Fibroblast of skin of right quadriceps (primary cell): ENCODE measurements around the gene MOGAT1.
A peak's percentile ranks its signal among the peaks of the same experiment; 100 is the strongest.

Experiments used
- DNase-seq: peaks from one replicate; pipeline ENCODE4 v3.0.0-alpha.2; 2013

Gene MOGAT1, protein sequence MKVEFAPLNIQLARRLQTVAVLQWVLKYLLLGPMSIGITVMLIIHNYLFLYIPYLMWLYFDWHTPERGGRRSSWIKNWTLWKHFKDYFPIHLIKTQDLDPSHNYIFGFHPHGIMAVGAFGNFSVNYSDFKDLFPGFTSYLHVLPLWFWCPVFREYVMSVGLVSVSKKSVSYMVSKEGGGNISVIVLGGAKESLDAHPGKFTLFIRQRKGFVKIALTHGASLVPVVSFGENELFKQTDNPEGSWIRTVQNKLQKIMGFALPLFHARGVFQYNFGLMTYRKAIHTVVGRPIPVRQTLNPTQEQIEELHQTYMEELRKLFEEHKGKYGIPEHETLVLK

DNA sequence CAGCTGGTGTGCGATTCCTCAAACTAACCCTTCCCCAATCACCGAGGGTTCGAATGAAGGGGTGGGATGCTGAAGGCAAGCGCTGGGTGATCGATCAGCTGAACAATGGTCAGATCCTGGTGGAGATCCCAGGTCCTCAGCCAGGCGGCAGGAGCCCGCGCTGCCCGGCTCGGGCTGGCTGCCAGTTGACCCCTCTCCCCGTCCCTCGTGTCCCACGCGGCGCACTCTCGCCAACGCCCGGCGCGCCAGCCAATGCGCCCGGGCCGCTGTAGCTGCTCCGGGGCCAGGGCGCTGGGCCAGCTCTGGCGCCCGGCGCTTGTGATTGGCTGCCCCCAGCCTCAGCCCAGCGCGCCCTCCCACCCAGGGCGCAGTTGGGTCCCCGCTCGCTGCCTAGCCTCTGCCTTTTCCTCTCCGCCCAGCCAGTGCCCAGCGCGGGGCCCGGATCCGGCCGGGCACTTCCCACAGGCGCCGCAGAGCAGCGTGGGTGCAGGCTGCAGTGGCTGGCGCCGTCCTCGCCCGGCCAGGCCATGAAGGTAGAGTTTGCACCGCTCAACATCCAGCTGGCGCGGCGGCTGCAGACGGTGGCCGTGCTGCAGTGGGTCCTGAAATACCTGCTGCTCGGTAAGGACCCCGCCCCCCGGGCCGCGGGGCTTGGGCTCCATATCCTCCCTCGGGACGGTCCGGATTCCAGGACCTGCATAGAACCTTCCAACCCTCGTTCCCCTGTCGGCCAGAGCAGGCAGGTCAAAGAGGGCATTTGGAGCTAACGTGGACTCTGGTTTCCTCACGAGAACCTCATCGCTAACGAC is at the start of gene MOGAT1:
Gene MOGAT1 (plus strand): TSS at position 400 of the 809 bp plus-strand sequence. CDS start 128 bp downstream, at position 528.
- no peak for DNase-seq

DNA sequence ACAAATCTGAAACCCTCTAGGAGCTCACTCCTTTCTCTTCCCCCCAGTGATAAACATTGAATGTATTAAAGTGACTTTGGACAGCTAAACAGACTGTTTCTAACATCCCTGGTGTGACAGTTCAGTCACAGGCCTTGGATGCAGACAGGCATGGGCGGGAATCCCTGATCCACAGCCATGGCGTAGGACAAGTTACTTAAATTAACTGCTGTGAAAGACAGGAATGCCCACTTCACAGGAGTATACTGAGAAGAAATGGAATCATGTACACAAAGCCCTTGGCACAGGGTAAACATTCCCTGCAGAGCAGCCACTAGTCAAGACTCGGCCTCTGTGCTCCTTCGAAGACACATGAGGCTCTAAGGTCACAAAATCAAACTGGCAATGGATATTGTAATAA is 49.6 kb upstream of the MOGAT1 start:
- no peak for DNase-seq

DNA sequence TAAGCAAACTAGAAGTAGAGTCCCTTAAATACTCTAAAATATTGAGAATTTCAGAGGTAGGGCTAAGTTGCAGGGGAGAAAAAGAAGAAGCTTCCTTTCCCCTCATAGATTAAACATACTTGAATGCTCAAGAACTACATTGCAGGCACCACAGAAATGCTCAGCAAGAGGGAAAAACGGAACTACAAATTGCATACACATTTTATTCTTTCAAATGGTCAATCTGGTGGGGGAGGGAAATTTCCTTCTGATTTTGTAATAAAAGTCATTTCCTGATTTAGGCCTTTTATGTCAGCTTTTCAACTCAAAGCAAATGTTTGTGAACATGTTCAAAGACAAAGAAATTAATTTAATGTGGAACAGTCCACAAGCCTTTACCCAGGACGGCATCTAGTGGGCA is 48.5 kb upstream of the MOGAT1 start:
- DNase-seq, result no peak

DNA sequence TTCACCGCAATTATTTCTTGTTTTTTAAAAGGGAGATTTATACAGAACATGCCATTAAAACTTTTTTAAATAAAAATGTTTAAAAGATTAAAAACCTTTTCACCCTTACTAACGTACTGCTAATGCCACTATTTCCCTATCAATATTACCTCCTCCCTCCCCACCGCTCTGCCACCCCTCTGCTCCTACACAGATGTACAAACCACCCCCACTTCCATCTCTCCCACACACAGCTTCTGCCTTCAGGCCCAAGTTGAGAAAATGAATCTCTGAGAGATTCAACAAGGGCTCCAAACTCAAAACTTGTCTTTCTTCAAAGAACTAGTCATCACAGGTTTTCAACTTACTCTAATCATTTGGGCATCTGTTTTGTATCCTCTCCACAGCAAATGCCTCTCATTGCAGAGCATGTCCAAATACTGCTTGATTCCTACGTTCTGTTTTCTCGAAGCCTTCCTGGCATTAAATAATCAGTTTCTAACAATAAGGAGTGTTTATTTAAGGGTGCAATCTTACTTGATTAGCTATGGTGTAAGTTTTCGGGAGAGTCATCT is 47.6 kb upstream of the MOGAT1 start:
- DNase-seq, result no peak

DNA sequence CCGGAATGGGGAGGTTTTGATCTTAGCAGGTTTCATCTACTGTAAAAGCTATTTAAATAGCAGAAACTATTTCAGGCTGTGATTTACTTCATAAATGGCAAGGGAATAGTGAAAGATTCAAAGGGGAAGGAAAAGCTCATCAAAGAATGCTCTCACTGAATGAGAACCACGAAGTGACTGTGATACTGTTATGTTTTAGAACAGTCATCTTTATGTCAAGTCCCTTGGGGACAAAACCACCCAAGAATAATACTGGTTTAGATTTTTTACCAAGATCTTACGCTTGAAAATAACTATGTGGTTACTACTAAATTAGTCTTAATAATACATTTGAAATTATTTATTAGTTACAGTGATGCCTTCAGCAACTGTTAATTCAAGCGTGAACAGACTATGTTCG is 43.7 kb upstream of the MOGAT1 start:
- DNase-seq, result peak; percentile 54

DNA sequence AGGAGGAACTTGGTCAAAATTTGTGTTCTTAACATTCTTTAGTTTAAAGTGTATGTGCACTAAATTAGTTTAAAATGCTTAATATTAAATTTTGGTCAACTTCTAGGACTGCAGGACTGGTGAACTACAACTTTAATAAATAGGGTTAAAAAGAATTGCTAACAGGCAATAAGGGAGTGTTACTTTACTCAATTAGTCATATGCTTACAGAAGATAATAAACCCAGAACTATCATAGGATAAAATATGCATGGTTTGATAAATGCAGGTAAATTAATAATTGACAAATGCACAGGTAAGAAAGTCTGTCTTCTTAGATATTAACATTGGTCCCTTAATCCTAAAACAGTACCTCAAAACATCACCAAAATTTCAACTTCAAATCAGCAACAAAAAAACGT is 36.2 kb upstream of the MOGAT1 start:
- no peak for DNase-seq

DNA sequence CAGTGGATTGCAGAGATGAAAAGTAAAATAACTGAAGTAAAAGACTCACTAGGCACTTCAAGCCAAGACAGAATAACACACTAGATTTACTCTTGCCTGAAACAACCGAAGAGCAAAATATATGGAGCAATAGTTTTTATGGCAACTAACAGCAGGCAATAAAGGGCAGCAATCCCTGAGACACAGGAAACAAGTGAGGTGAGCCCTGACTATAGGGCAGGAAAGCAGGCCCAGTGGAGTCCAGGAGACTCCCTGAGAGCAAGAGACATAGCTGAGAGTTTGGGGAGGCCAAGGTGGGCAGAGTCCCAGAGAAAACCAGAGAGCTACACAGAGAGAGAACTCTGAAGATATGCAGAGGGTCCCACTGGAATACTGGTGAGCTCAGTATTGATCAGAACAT is 34.4 kb upstream of the MOGAT1 start:
- DNase-seq, result no peak

DNA sequence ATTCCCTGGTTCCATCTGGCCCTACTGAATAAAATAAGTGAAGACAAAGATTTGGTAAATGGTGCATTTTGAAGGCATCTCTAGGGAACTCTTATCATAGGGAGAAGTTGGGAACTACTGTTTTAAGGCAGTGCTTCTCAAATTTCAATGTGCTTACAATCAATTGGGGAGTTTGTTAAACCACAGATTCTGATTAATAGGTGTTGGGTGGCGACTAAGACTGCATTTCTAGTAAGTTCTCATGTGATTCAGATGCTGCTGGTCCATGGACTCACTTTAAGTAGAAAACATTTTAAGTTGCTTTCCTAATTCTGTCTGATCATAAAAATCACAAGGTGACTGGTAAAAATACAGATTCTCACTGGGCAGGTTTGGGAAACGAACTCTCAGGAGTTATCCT is 30.1 kb upstream of the MOGAT1 start:
- DNase-seq, result peak; percentile 7

DNA sequence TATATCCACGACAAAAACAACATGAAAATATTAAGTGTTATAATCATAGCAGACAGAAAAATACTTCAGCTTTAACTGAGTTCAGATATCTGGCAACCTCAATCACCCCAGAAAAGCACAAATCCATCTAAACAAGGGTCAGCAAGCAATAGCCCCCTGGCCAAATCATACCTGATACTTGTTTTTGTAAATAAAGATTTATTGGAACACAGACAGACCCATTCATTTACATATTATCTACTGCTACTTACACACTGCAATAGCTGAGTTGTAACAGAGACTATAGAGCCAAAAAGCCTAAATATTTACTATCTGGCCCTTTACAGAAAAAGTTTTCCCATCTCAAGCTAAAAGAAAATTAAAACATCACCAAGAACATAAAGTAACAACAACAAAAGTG is 28.3 kb upstream of the MOGAT1 start:
- DNase-seq, result no peak

DNA sequence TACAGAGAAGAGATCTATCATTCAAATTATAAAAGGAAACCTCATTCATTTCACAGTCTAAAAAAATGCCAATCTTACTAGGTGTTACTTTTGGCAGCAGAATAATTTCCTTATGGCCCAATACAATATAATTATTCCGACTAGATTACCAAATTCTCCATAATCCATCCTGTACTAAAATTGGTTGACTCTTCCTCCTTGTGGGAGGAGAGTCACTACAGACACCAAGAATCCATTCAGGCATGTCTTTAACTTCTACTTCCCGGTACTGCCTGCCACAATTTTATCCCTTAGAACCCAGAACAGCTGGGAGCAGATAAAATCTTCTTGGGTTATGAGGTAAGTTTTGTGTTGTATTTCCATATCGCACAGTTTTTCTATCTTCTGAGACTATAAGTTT is 25.4 kb upstream of the MOGAT1 start:
- no peak for DNase-seq

DNA sequence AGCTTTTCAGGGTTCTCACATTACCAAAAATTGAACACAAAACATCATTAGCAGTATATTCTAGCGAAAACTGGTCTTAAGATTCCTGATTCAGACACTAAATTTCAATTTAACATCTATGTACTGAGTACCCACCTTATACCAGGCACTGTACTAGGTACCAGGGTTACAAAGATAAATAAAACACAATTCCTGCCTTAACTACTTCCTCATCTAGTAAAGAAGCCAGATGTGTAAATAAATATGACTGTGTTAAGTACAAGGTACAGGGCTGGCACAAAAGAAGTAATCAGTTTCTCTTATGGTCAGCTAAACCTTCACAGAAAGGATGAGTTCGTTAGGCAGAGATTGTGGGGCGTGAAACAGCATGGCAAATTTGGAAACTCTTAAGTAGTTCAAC is 21.7 kb upstream of the MOGAT1 start:
- no peak for DNase-seq

DNA sequence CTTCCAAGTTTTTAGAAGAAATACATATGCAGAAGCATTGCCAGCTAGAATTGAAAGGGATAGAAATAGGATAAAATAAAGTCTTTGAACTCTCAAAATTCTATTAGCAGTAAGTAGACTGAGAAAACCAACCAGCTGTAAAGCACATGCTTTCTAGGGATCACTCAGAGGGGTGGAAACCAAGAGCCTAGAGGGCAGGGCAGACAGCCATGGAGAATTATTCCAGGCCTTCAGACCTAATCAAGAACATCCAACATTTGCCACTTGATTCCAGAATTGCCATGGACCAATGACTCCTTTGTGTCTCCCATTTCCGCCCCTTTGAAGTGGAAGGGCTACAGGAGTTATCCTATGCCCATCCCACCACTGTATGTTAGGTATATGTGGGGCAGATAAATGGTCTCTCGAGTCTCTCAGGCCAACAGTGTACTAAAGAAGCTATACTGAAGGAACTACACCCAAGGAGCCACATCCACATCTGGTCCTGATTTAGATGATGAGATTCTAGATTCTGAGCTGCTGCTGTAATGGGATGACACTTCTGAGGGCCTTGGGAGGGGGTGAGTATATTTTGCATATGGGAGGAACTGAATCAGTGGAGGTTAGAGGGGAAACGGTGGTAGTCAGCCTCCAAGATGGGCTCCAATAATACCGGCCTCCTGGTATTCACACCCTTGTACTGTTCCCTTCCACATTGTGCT is 19.6 kb upstream of the MOGAT1 start:
- peak; percentile 83 for DNase-seq

DNA sequence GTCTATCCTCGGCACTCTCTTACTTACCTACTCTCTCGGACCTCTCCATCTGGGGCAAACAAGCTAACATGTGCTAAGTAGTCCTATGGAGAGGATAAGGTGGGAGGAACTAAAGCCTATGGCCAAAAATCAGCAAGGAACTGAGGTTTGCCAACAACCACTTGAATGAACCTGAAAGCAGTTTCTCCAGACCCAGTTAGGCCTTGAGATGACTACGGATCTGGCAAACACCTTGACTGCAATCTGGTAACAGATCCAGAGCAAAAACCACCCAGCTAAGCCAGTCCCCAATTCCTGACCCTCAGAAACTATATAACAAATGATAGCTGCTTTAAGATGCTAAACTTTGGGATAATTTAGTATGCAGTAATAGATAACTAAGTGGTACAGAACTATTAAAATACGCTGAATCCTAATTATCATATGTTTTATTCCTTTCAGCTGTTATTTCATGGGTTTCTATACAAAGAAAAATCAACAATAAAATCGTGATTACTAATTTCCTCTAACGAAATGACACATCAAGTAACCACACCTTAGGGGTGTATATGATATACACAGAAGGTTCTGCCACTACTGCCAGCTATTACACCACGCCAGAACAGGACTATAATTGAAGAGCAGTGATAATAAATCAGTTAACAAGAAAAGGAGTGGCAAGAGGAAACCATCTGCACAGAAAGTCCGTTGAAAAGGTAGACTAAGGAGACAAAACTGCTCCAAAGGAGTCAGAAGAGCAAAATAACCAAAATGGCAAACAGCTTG is 18.8 kb upstream of the MOGAT1 start:
- DNase-seq, result no peak

DNA sequence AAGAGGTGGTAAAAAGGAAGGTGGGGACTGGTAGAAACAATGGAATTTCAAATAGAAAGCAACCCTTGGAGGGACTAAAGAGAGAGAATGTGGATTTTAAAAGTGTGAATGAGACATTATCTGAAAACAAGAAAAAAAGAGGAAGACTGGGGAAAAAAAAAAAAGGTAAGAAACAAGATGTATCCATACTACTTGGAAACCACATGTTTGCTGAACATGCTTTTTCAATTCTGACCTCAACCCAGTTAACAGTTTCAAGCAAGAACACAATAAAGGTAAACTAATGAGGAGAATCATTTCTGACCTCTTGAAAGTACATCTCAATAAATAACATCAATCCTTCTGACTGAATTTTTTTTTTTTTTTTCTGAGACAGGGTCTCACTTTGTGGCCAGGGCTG is 18.2 kb upstream of the MOGAT1 start:
- DNase-seq, result no peak

DNA sequence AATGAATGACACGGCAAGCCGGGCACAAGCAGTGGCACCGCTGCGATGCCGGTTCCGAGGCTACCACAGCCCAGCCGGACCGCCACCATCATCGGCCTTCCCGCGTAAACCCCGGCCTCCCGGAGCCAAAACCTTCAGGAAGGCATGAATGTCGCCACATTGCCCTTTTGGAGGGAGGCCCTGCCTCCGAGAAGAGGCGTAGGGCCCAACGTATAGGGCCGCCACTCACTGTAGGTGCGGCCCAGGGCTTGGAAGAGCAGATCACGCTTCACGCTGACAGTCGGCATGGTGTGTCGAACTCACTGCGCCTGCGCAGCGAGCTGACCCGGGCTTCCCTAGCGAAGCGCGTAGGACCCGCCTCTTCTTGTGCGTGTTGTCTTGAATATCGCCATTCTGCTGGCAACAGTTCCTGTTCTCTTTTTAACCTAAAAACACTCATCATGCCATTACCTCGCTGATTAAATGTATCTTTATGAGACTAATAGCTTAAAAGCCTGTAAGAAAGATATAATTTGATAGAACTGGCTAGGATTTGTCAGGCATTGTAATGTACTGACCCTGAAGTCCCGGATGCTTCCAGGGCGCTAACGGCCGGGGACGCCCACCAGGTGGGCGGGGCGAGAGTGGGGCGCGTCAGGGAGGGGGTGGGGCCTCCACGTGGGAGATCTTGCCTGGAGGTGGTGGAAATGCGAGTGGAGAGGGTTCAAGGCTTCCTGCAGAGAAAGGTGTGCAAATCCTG is 15.5 kb upstream of the MOGAT1 start, which contains the start of gene FARSB:
Gene FARSB (minus strand): TSS at position 306 of the 739 bp plus-strand sequence. CDS start 19 bp downstream, at position 287.
- DNase-seq, result peak; percentile 96

DNA sequence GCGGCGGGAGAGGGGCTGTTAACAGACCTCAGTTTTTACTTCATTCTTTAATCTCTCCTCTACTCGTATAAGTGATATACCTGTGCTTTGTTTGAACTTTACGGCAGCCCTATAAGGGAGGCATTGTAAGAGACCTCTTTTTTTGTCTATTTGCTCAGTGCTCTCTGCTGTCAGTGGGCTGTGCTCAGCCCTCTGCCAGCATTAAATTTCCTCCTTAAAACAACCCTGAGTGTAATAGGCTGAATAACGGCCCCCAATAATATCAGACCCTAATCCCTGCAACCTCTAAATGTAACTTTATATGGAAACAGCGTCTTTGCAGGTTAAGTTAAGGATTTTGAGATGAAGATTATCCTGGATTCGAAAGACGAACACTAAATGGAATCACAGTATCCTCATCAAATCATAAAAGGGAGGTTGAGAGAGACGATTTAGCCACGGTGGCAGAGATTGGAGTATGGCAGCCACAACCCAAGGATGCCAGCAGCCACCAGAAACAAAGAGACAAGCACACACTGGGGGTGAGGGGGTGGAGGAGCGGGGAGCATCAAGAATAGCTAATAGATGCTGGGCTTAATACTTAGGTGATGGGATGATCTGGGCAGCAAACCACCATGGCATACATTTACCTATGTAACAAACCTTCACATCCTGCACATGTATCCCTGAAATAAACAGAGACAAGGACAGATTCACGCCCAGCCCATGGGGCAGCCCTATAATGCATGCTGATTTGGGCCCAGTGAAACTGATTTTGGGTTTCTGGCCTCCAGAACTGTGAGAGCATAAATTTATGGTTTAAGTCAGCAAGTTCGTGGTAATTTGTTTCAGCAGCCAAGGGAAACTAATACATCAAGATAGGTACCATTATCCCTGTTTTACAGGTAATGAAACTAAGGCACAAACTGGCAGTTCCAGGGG is 14.7 kb upstream of the MOGAT1 start:
- peak; percentile 10 for DNase-seq

DNA sequence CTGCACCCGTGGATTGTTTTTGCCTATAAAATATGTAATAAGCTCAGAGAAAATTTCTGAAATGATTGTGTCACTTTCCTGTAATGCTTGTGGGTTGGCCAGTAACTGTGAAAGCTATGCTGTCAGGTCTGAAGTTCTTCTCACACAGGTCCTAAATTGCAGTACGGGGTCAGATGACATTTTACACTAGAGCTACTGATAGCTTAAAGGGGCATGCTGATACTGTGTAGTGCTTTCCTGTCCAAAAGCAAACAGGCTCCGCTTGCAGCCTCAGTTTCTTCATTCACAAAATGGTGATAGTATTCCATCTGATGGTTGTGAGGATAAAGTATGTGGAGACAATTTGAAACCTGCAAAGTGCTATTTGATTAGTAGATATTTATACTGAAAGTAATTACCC is 8.0 kb upstream of the MOGAT1 start:
- DNase-seq, result no peak

DNA sequence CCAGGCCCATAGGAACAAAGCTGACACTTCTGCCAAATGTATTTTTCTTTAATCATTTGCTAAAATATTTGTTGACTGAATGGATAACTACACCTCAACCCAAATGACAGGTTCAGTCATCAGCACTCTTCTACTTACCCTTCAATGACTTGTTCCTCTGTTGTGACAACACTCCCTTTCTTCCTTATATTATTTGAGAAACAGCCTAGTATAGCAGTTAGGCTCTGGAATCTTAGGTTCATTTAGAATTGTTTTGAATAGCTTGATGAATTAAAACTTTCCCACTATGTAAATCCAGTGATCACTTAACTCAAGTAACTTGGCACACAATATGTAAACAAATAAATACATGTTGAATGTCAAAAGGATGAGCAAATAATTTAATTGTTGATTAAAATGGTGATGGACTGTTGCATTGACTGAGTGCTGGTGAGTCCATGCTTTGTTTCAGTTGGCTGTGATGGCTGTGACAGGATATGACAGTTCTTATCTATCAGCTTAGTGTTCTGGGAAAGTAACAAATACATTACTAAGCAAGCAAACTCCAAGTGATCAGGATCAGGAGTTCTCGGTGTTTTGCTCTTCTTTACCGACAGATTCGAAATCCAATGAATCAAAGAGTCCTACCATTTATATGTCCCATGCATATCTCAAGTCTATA is 2.8 kb upstream of the MOGAT1 start:
- no peak for DNase-seq

DNA sequence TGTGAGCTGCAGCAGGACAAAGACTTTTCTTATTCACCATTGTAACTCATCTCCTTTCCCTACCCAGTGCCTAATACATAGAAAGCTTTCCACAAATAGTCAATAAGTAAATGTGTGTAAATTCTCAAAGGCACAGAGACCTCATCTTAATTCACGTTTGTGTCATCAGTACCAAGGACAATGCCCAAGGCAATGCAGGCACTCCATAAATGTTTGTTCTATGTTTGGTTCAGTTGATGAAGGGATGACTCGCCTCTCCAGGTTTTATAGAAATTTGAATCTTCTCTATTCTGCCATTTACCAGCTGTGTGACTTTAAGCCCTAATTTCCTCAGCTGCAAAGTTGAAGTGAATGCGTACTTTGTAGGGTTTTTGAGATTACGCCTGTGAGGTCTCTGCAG is 2.1 kb upstream of the MOGAT1 start:
- no peak for DNase-seq
